VCaP (cell line): ENCODE results near the gene CENPS.
A peak's percentile ranks its signal among the peaks of the same experiment; 100 is the strongest.
"Not testable (repeated sequence)": the region's sequence is repeated elsewhere in the genome, so short reads cannot be mapped to it uniquely, and the experiment has no call there.

Experiments
- H3K27ac ChIP-seq: fragments of 450-650 bp; 2 replicates; pipeline ENCODE4 v1.5.1; 2017
- TF ChIP-seq, protein P1 (sequence below): fragments of 450-650 bp; conservative IDR thresholded peaks from 2 replicates; pipeline ENCODE4 v1.5.1; 2017; ENCODE audit warnings: mild to moderate bottlenecking, moderate library complexity

CENPS gene

GRCh38 chr1:10456661-10457060 is 26.4 kb downstream of the CENPS start:
- TF ChIP-seq, protein P1, sequence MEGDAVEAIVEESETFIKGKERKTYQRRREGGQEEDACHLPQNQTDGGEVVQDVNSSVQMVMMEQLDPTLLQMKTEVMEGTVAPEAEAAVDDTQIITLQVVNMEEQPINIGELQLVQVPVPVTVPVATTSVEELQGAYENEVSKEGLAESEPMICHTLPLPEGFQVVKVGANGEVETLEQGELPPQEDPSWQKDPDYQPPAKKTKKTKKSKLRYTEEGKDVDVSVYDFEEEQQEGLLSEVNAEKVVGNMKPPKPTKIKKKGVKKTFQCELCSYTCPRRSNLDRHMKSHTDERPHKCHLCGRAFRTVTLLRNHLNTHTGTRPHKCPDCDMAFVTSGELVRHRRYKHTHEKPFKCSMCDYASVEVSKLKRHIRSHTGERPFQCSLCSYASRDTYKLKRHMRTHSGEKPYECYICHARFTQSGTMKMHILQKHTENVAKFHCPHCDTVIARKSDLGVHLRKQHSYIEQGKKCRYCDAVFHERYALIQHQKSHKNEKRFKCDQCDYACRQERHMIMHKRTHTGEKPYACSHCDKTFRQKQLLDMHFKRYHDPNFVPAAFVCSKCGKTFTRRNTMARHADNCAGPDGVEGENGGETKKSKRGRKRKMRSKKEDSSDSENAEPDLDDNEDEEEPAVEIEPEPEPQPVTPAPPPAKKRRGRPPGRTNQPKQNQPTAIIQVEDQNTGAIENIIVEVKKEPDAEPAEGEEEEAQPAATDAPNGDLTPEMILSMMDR, result no peak
- H3K27ac ChIP-seq, result no peak overlapping the region

DNA sequence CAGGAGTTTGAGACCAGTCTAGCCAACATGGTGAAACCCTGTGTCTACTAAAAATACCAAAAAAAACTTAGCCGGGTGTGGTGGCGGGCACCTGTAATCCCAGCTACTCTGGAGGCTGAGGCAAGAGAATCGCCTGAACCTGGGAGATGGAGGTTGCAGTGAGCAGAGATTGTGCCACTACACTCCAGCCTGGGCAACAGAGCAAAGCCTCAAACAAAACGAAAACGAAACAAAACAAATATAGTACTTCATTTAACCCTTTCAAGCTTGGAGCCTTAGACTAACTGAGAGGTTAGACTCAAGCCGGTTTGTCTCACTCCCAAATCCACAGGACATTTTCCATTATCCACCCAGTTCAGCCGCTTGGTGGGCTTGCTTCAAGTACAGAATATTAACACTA is 27.2 kb downstream of the CENPS start:
- not testable (repeated sequence) for H3K27ac ChIP-seq

- TF ChIP-seq, protein P1, result no peak
- no peak overlapping the region for H3K27ac ChIP-seq
Measured at GRCh38 chr1:10457875-10458274, 27.6 kb downstream of the CENPS start.

GRCh38 chr1:10459184-10459583 is 29.0 kb downstream of the CENPS start:
- peak overlapping the region; percentile 16 for H3K27ac ChIP-seq
- TF ChIP-seq, protein P1, result no peak

- TF ChIP-seq, protein P1, result no peak
- H3K27ac ChIP-seq, result no peak overlapping the region
Measured at GRCh38 chr1:10467078-10467477, 36.8 kb downstream of the CENPS start.

DNA sequence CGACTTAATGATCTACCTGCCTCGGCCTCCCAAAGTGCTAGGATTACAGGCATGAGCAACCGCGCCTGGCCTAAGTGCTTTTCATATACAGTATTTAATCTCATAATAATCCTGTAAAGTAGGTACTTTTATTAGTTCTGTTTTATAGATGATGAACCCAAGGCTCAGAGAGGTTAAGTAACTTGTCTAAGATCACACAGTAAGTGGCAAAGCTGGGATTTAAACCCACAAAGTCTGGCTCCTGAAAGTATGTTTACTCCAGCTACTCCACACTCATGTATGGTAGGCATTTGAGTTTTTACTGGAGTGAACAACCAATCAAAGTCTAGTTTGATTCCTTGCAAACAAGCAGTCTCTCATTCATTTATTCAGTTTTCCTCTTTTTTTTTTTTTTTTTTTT is 39.8 kb downstream of the CENPS start:
- no peak overlapping the region for H3K27ac ChIP-seq
- TF ChIP-seq, protein P1, result no peak

GRCh38 chr1:10471411-10472219 is 41.4 kb downstream of the CENPS start:
- H3K27ac ChIP-seq, result peak overlapping the region; percentile 72
- TF ChIP-seq, protein P1, result no peak
